B cell (primary cell): Measurements from ENCODE around the gene ATF4. TPM values are rescaled to one million over a fixed set of nuclear protein-coding genes. Genes with fewer than 3 reads are reported as not detected.
A peak's percentile ranks its signal among the peaks of the same experiment; 100 is the strongest.

ENCODE experiments used
- ATAC-seq: fragments of 200-7000 bp; cut with Tn5 transposase; one replicate; pipeline ENCODE4 v1.10.0; 2021; ENCODE audit warnings: low read depth, mild to moderate bottlenecking, moderate number of reproducible peaks, moderate library complexity
- CTCF ChIA-PET: fragments of 350-600 bp; sonication (Branson Sonifier 250); formaldehyde crosslinking; loops from one replicate; lab custom pipeline; 2021; ENCODE audit warnings: antibody characterized with exemption, inconsistent platforms; lab: Charles Lee
- POLR2A ChIA-PET: fragments of 350-600 bp; sonication (Branson Sonifier 250); formaldehyde crosslinking; loops from one replicate; lab custom pipeline; 2021; ENCODE audit warnings: antibody characterized with exemption; lab: Charles Lee
- DNase-seq: peaks from one replicate; pipeline ENCODE4 v3.0.0; 2013
- H2AFZ ChIP-seq: 2 replicates; pipeline ENCODE4 v1.6.1; 2012; ENCODE audit warnings: mild to moderate bottlenecking, low read depth, low read length; ENCODE audit not compliant: insufficient read depth, poor library complexity, severe bottlenecking
- H3K27ac ChIP-seq, 2 donors: 1 replicate in 1 of 2; 2 replicates in 1 of 2; pipeline ENCODE4 v1.5.1; 2012 to 2013; ENCODE audit warnings: low read length in 2 of 2, mild to moderate bottlenecking in 2 of 2, moderate library complexity in 1 of 2
- H3K27me3 ChIP-seq, 4 experiments: fragments of 200-600 bp in 1 of 4; sonication (generic) in 1 of 4; replicated peaks in 1 of 4; 1 replicate in 2 of 4; 2 replicates in 2 of 4; pipeline versions ENCODE4 v1.6.1 to v1.7.0; 2013 to 2016; ENCODE audit warnings: low read length in 3 of 4, mild to moderate bottlenecking in 2 of 4, mixed read lengths in 1 of 4, moderate library complexity in 1 of 4; ENCODE audit not compliant: insufficient read depth in 4 of 4, control insufficient read depth in 3 of 4; ENCODE audit errors: control extremely low read depth in 1 of 4
- H3K36me3 ChIP-seq, 2 experiments: replicated peaks in 1 of 2; 1 replicate in 1 of 2; 2 replicates in 1 of 2; pipeline versions ENCODE4 v1.6.1 to v1.7.1; 2013; ENCODE audit warnings: low read length in 1 of 2; ENCODE audit not compliant: insufficient read depth in 2 of 2, control insufficient read depth in 1 of 2; ENCODE audit errors: control extremely low read depth in 1 of 2, extremely low read depth in 1 of 2
- H3K4me1 ChIP-seq, 2 donors: fragments of 200-600 bp in 1 of 2; sonication (generic) in 1 of 2; 1 replicate in 1 of 2; 2 replicates in 1 of 2; pipeline versions ENCODE4 v1.5.1 to v1.6.1; 2013 to 2017; ENCODE audit warnings: low read length in 2 of 2; ENCODE audit not compliant: control insufficient read depth in 2 of 2, insufficient read depth in 2 of 2
- H3K4me2 ChIP-seq: replicated peaks from 2 replicates; pipeline ENCODE3; 2012; ENCODE audit warnings: mild to moderate bottlenecking, low read depth, low read length; ENCODE audit not compliant: poor library complexity, severe bottlenecking
- H3K4me3 ChIP-seq, 5 experiments: fragments of 200-600 bp in 1 of 5; sonication (generic) in 1 of 5; 1 replicate in 3 of 5; 2 replicates in 2 of 5; pipeline versions ENCODE4 v1.5.1 to v1.7.0; 2011 to 2016; ENCODE audit warnings: low read length in 4 of 5, mild to moderate bottlenecking in 4 of 5, low read depth in 2 of 5, control low read depth in 1 of 5, moderate library complexity in 1 of 5; ENCODE audit not compliant: insufficient read depth in 1 of 5; ENCODE audit errors: control extremely low read depth in 1 of 5, extremely low read depth in 1 of 5
- H3K79me2 ChIP-seq: fragments of 200-600 bp; sonication (generic); one replicate; pipeline ENCODE4 v1.6.0; 2016; ENCODE audit warnings: low read length; ENCODE audit not compliant: control insufficient read depth, insufficient read depth
- H3K9ac ChIP-seq: fragments of 200-600 bp; sonication (generic); 2 replicates; pipeline ENCODE4 v1.6.1; 2017; ENCODE audit warnings: mild to moderate bottlenecking, low read length, moderate library complexity
- H3K9me3 ChIP-seq, 3 donors: one replicate each; pipeline versions ENCODE4 v1.6.1 to v1.7.1; 2013; ENCODE audit warnings: low read length in 2 of 3; ENCODE audit not compliant: control insufficient read depth in 2 of 3, insufficient read depth in 1 of 3; ENCODE audit errors: control extremely low read depth in 1 of 3
- H4K20me1 ChIP-seq: 2 replicates; pipeline ENCODE4 v1.6.0; 2012; ENCODE audit warnings: mild to moderate bottlenecking, low read length; ENCODE audit not compliant: insufficient read depth, control insufficient read depth, poor library complexity, severe bottlenecking
- H3K27ac Mint-ChIP-seq: one replicate; pipeline ENCODE4 v1.8.0; 2021; ENCODE audit warnings: mixed read lengths
- H3K27me3 Mint-ChIP-seq: one replicate; pipeline ENCODE4 v1.8.0; 2021; ENCODE audit warnings: mixed read lengths
- H3K4me1 Mint-ChIP-seq: one replicate; pipeline ENCODE4 v1.8.0; 2021; ENCODE audit warnings: mixed read lengths
- H3K4me3 Mint-ChIP-seq: one replicate; pipeline ENCODE4 v1.8.0; 2021; ENCODE audit warnings: mixed read lengths
- H3K9me3 Mint-ChIP-seq: one replicate; pipeline ENCODE4 v1.8.0; 2022; ENCODE audit warnings: mixed read lengths; ENCODE audit not compliant: insufficient read depth
- EZH2 ChIP-seq: IDR thresholded peaks from 2 replicates; pipeline ENCODE4 v1.6.1; 2012; ENCODE audit warnings: borderline replicate concordance, low read depth, mild to moderate bottlenecking, moderate library complexity, low read length; ENCODE audit not compliant: insufficient read depth, poor library complexity, severe bottlenecking
- WGBS: methylation state at CpG from one replicate; pipeline ENCODE4 v1.1.5; 2013; ENCODE audit warnings: missing lambda C conversion rate; ENCODE audit not compliant: insufficient coverage; 5-methylcytosine and 5-hydroxymethylcytosine counted together
- intact Hi-C: fragments of 100-400 bp; cut with micrococcal nuclease; formaldehyde crosslinking; loops from one replicate; pipeline ENCODE4 v1.10.0; 2022
- polyA plus RNA-seq: library from polyadenylated mRNA; depleted of rRNA; stranded (reverse); fragments of >200 nt; gene quantifications from 2 replicates; pipeline ENCODE4 v1.2.3, GENCODE V29; 2012
- total RNA-seq, 2 donors: library from RNA; stranded (reverse); fragments of 120-200 nt in 1 of 2; gene quantifications; 1 replicate in 1 of 2; 2 replicates in 1 of 2; pipeline versions ENCODE4 v1.2.3 to v1.2.4, GENCODE V29; 2013 to 2022
- TF ChIP-seq, protein P1 (sequence below): fragments of 200-600 bp; IDR thresholded peaks from one replicate; pipeline ENCODE4 v1.8.0; 2022; ENCODE audit warnings: antibody characterized with exemption, mild to moderate bottlenecking

Gene ATF4
- total and polyA plus RNA-seq, 2 donors (not counting 1 experiment from before 2014, with no cell fraction given) = 244 to 678 TPM

DNA sequence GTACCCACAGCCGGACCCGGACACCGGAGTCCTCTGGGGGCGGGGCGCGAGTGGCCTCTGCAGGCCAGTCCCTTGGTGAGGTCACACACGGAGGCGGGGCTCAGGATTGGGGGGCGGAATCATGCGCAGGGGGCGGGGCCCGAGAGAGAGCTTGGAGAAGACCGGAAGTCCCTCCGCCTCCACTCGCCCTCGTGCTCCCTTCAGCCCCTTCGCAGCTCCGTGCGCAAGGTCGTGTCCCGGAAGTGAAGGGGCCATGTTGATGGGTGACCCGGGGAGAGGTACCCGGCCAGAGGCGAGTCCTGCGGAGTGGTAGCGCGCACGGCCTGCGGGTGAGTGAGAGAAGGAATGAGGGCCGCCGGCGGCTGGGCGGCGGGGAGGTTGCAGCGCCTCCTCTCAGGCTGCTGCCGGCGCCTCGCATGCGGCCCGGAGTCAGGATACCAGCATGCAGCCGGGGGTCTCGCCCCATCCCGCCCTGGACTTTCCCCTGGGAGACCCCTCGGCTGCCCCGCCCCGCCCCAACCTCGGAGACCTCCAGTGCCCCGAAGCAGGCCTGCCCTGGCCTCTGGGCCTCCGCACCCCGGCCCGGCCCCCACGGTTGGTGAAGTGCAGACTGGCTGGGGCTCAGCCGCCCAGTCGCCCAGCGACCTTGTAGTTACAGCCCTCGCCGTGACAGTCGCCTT lies 18.1 kb upstream of the ATF4 start, which contains the start of gene MIEF1:
MIEF1 (plus strand) TSS at position 182 of the 680 bp plus-strand sequence. CDS start 9,005 bp downstream, outside the sequence.
- TF ChIP-seq EZH2 = no peak
- TF ChIP-seq, protein P1, sequence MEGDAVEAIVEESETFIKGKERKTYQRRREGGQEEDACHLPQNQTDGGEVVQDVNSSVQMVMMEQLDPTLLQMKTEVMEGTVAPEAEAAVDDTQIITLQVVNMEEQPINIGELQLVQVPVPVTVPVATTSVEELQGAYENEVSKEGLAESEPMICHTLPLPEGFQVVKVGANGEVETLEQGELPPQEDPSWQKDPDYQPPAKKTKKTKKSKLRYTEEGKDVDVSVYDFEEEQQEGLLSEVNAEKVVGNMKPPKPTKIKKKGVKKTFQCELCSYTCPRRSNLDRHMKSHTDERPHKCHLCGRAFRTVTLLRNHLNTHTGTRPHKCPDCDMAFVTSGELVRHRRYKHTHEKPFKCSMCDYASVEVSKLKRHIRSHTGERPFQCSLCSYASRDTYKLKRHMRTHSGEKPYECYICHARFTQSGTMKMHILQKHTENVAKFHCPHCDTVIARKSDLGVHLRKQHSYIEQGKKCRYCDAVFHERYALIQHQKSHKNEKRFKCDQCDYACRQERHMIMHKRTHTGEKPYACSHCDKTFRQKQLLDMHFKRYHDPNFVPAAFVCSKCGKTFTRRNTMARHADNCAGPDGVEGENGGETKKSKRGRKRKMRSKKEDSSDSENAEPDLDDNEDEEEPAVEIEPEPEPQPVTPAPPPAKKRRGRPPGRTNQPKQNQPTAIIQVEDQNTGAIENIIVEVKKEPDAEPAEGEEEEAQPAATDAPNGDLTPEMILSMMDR = no peak
- DNase-seq (peak; percentile 93), ATAC-seq (peak; percentile 98)
- Histone ChIP-seq H3K27ac (peak within 1 kb of the TSS; percentile 45 to 74), H3K4me2 (peak within 1 kb of the TSS; percentile 91), H3K4me3 (peak within 1 kb of the TSS; percentile 48 to 85 (median 83)), H3K79me2 (peaks cover 43% of the 10 kb centered on the region), H3K9ac (peak within 1 kb of the TSS; percentile 82), H4K20me1 (peaks cover 31% of the 10 kb centered on the region), H2AFZ (peak within 1 kb of the TSS; percentile 93), H3K4me1 (peaks cover 16 to 25% of the 10 kb centered on the region in 2 donors), H3K27me3 (no peaks in the 10 kb centered on the region), H3K36me3 (peaks cover 0 to 38% of the 10 kb centered on the region in 2 experiments), H3K9me3 (no peaks in the 10 kb centered on the region)
- intact Hi-C loops = loop anchor here (1.0 to 2.0 kb wide), 4 partner anchors 18 to 103 kb away; partner anchors contain the start of genes ATF4, RPS19BP1 and TAB1
- WGBS = under 1% methylated on average over 56 of the region's 58 CpGs
- H3K27me3 Mint-ChIP-seq = no peaks in the 10 kb centered on the region
- H3K4me3 Mint-ChIP-seq = peak within 1 kb of the TSS; percentile 96
- ChIA-PET CTCF (interaction anchor here (0.8 to 6.0 kb wide), 15 partner anchors 9 to 522 kb away, joined by 3 to 43 read pairs (median 5); partner anchors contain the start of genes ATF4, RPL3 and TAB1), POLR2A (interaction anchor here (0.7 to 2.1 kb wide), 12 partner anchors 12 to 542 kb away, joined by 3 to 27 read pairs (median 4); partner anchors contain the start of genes ATF4 and TAB1)
- H3K27ac Mint-ChIP-seq = peak within 1 kb of the TSS; percentile 93
- H3K9me3 Mint-ChIP-seq = no peaks in the 10 kb centered on the region
- H3K4me1 Mint-ChIP-seq = peaks cover 39% of the 10 kb centered on the region
